AG04450 (cell line): ENCODE data around the gene FNBP1L. TPM values are rescaled to one million over a fixed set of nuclear protein-coding genes. Genes with fewer than 3 reads are reported as not detected.

Experiments used
- CTCF ChIA-PET: fragments of 300-600, 350-600 bp; formaldehyde crosslinking; extraction: SDS; loops from one replicate; lab custom pipeline; 2022; ENCODE audit warnings: antibody characterized with exemption, inconsistent platforms; lab: Charles Lee
- POLR2A ChIA-PET: fragments of 350-600 bp; formaldehyde crosslinking; extraction: SDS; loops from one replicate; lab custom pipeline; 2021; ENCODE audit warnings: antibody characterized with exemption, inconsistent platforms; lab: Yijun Ruan, JAX
- DNase-seq: peaks from one replicate; pipeline ENCODE4 v3.0.0-alpha.2; 2011; ENCODE audit warnings: low read depth, low spot score
- H3K27ac ChIP-seq: one replicate; pipeline ENCODE4 v1.5.1; 2012; ENCODE audit warnings: low read depth, low read length, control low read depth
- H3K27me3 ChIP-seq: one replicate; pipeline ENCODE4 v1.6.0; 2012; ENCODE audit warnings: low read length; ENCODE audit not compliant: control insufficient read depth, insufficient read depth
- H3K4me3 ChIP-seq: 2 replicates; pipeline ENCODE4 v1.5.1; 2011; ENCODE audit warnings: mild to moderate bottlenecking, low read depth, low read length, control low read depth
- H3K9me3 ChIP-seq: 2 replicates; pipeline ENCODE4 v1.5.1; 2012; ENCODE audit warnings: low read length; ENCODE audit not compliant: control insufficient read depth, insufficient read depth
- CTCF ChIP-seq: IDR thresholded peaks from 2 replicates; pipeline ENCODE4 v1.5.1; 2011; ENCODE audit warnings: low read depth, low read length, control low read depth, inconsistent platforms
- polyA plus RNA-seq: library from polyadenylated mRNA; depleted of rRNA; stranded (reverse); fragments of >200 nt; gene quantifications from 2 replicates; pipeline ENCODE4 v1.2.3, GENCODE V29; 2011

The FNBP1L gene
- polyA plus RNA-seq, 1 experiment, result 24.1 TPM

DNA sequence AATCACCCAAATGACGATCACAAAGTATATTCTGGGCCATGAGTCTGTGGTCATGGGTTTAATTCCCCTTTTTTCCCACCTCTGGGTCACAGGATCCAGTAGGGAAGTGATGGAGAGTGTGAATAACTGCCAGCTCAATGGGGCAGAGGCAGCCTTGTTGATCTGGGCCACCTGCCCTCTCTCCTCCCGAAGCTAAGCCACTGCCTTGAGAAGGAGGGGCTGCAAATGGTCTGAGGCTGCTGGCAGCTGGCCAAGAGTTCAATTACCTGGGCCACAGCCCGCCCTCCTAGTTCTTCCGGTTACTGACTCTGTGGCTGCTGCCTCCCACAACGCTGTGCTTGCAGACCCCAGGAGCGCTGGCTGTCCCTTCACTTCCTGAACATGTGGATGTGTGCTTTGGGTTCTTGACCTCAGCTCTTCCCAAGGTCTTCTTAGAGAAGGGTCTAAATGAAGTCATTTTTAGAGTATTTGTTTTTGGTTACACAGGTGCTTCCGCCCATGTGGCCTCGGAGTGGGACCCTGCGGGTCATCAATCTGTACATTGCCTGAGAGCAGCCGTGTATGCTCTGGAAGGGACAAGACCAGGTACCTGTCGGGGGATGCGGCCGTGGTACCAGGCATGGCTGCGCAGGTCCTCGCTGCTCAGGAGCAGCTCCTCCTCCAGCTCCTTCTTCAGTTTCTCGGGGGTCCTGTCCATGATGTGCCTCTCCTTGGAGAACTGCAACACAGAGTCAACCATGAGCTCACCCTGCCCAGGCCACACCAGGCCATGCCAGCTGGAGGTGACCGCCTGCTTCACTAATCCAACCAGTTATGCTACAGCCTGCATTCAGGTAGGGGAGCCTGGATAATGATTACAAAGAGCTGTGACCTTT, 144.0 kb downstream of the FNBP1L start:
- H3K4me3 ChIP-seq, result no peak overlapping the region
- POLR2A ChIA-PET, result no interaction called here
- no peak overlapping the region for H3K27ac ChIP-seq
- CTCF ChIA-PET, result interaction anchor here (1.1 to 1.6 kb wide), 2 partner anchors 221 to 222 kb away, joined by 3 to 4 read pairs; no protein-coding TSS in a partner anchor
- TF ChIP-seq CTCF, result no peak
- DNase-seq, result no peak
- H3K9me3 ChIP-seq, result no peaks in the 10 kb centered on the region
- no peaks in the 10 kb centered on the region for H3K27me3 ChIP-seq

DNA sequence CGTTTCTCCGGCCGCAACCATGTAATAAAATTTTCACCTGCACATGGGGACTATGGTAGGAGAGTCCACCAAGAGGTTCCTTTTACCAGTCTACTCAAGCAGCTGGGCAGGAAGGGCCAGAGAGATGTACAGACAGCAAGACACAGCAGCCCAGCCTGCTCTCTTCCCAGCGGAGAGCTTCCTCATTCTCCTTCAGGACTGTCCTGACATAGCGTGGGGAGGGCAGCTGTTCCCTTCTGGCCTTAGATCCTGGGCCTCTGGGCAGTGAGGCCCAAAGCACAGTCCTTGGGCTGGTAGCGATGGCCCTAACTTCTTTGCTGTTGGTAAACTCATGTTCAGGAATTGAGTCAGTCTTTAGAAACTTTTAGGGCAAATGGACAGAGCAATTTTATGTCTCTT, 144.6 kb downstream of the FNBP1L start:
- no peak for DNase-seq
- no peak for TF ChIP-seq CTCF
- CTCF ChIA-PET, result interaction anchor here (1.1 to 1.6 kb wide), 2 partner anchors 221 to 222 kb away, joined by 3 to 4 read pairs; no protein-coding TSS in a partner anchor
- Histone ChIP-seq H3K9me3 (no peaks in the 10 kb centered on the region), H3K27ac (no peak overlapping the region), H3K27me3 (no peaks in the 10 kb centered on the region), H3K4me3 (no peak overlapping the region)
- POLR2A ChIA-PET, result interaction anchor here (1.5 kb wide), 1 partner anchor 40 kb away, joined by 3 read pairs; no protein-coding TSS in a partner anchor

GRCh38 chr1:93593854-93594602, 146.1 kb downstream of the FNBP1L start:
- POLR2A ChIA-PET, result interaction anchor here (0.6 to 1.5 kb wide), 2 partner anchors 13 to 41 kb away, joined by 3 to 4 read pairs; no protein-coding TSS in a partner anchor
- Histone ChIP-seq H3K9me3 (no peaks in the 10 kb centered on the region), H3K27ac (no peak overlapping the region), H3K4me3 (no peak overlapping the region), H3K27me3 (no peaks in the 10 kb centered on the region)
- DNase-seq, result no peak
- CTCF ChIA-PET, result interaction anchor here (0.7 to 2.2 kb wide), 3 partner anchors 35 to 250 kb away, joined by 3 to 10 read pairs (median 6); no protein-coding TSS in a partner anchor
- no peak for TF ChIP-seq CTCF

GRCh38 chr1:93594603-93594880, 146.6 kb downstream of the FNBP1L start:
- Histone ChIP-seq H3K9me3 (no peaks in the 10 kb centered on the region), H3K27me3 (no peaks in the 10 kb centered on the region), H3K27ac (no peak overlapping the region), H3K4me3 (no peak overlapping the region)
- ChIA-PET POLR2A (no interaction called here), CTCF (interaction anchor here (0.7 to 2.2 kb wide), 2 partner anchors 219 to 250 kb away, joined by 3 to 10 read pairs; no protein-coding TSS in a partner anchor)
- DNase-seq, result no peak
- TF ChIP-seq CTCF, result no peak
